ENCODE results near the gene DPT.

Gene DPT

GRCh38 chr1:168693872-168694238 is 35.2 kb downstream of the DPT start:
- TF ChIP-seq, protein P1, sequence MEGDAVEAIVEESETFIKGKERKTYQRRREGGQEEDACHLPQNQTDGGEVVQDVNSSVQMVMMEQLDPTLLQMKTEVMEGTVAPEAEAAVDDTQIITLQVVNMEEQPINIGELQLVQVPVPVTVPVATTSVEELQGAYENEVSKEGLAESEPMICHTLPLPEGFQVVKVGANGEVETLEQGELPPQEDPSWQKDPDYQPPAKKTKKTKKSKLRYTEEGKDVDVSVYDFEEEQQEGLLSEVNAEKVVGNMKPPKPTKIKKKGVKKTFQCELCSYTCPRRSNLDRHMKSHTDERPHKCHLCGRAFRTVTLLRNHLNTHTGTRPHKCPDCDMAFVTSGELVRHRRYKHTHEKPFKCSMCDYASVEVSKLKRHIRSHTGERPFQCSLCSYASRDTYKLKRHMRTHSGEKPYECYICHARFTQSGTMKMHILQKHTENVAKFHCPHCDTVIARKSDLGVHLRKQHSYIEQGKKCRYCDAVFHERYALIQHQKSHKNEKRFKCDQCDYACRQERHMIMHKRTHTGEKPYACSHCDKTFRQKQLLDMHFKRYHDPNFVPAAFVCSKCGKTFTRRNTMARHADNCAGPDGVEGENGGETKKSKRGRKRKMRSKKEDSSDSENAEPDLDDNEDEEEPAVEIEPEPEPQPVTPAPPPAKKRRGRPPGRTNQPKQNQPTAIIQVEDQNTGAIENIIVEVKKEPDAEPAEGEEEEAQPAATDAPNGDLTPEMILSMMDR (IDR thresholded peaks at IDR 0.05; ENCODE audit: low read length, missing control alignments): no peak
- H3K4me3 ChIP-seq (replicated peaks; ENCODE audit: low read depth, low read length): no peak overlapping the region
- DNase-seq (ENCODE audit: low read depth): no peak

DNA sequence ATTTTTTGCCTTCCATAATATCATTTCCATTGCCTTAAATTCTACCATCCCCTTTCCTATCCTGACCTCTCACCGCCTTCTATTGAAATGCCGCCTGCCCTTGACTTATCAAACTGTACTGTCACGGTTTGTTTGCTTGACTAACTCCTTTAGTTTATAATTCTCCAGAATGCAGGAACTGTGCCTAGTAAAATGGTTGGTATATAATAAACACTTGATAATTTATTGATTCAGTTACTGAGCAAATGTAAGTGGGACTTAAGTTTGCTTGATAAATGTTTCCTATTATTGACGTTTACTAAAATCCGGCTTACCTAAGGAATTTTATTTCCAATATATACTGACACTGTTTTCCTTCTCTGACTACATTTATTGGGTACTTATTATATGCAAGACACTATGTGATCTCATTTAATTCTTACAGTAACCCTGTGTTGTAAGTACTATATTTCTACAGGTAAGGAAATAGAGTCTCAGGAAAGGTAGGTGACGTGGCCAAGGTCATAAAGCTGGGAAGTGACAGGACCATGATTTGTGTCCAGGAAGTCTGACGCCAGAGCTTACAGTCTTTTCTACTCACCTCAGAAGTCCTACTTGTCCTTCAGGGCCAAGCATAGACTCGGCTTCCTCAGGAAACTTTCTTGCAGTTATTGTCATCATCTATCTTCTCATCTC is 35.7 kb downstream of the DPT start:
- DNase-seq (ENCODE audit: low read depth): no peak
- TF ChIP-seq, protein P1 (IDR thresholded peaks at IDR 0.05; ENCODE audit: low read length, missing control alignments): no peak
- H3K4me3 ChIP-seq (replicated peaks; ENCODE audit: low read depth, low read length): no peak overlapping the region

DNA sequence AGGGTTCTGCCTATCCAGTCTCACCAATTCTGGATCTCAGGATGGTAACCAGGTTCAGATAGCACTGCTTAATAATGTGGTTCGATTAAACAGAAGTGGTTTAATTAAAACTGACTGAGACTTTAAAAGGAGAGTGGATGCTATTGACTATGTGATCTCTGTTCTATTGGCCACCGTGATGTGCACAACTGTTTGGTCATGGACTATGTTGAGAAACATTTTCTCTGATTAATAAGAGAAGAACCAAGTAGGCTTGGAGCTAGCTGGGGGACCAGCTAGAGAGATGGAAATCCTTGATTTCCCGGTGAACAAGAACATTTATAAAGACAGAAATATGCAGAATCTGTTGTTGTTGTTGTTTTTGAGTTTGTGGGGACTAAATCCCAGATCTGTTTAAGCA is 36.5 kb downstream of the DPT start:
- no peak for DNase-seq (ENCODE audit: low read depth)
- no peak overlapping the region for H3K4me3 ChIP-seq (replicated peaks; ENCODE audit: low read depth, low read length)
- TF ChIP-seq, protein P1 (IDR thresholded peaks at IDR 0.05; ENCODE audit: low read length, missing control alignments): no peak

- no peak overlapping the region for H3K4me3 ChIP-seq (replicated peaks; ENCODE audit: low read depth, low read length)
- TF ChIP-seq, protein P1 (IDR thresholded peaks at IDR 0.05; ENCODE audit: low read length, missing control alignments): no peak
- no peak for DNase-seq (ENCODE audit: low read depth)
Measured at GRCh38 chr1:168691541-168691940, 37.5 kb downstream of the DPT start.

DNA sequence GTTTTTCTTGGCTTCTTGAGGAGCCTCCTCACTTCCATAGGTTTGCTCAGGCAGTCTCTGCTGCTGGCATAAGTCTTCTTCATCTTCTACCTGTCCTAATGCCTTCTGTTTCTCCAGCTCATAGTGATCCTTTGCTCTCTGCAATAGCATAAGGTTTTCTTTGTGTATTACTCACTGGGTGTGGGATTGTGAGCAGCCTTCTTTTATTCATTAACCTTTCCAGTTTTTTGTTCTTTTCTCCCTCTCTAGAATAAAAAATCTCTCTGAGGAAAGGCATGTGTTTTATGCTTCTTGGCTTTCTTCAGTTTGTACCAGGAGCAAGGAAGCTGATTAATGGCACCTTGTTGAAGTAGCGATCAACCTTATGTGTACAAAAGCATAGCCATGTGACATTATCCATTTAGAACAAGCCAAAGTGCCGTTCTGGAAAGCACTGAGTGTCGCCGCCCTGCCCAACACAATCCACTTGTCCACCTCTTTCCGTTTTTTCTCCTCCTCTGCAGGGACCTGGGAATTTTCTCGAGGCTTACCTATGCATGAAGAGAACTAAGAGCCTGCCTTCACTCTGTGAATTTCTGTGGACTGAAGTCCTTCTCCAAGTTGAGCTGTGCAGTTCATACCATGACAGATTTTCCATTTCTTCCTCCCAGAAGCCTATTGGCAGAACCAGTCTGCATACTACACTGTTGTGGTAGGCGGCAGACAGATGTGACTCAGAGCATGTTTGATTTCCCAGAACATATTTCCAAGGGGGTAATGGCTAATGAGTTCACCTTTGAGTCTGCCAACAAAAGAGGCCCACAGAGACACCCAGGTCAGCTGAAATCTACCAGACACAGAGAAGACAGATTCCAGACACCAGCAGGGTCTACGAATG is 39.0 kb downstream of the DPT start:
- TF ChIP-seq, protein P1 (IDR thresholded peaks at IDR 0.05; ENCODE audit: low read length, missing control alignments): no peak
- H3K4me3 ChIP-seq (replicated peaks; ENCODE audit: low read depth, low read length): no peak overlapping the region
- DNase-seq (ENCODE audit: low read depth): peak; percentile 30

DNA sequence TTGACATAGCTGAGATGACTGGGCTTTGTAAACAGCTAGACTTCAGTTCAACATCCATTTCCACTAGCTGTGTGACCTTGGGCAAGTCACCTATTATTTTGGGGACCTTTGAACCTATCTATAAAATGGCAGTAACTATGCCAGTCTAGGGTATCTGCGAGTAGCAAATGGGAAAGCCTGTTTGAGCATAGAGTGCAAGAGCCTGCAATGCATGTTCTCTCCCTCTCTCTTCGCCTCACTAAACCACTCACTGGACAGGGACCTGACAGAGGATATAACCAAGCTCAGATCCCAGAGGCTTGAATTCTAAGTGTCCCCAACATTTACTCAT is 39.7 kb downstream of the DPT start:
- TF ChIP-seq, protein P1 (IDR thresholded peaks at IDR 0.05; ENCODE audit: low read length, missing control alignments): no peak
- no peak overlapping the region for H3K4me3 ChIP-seq (replicated peaks; ENCODE audit: low read depth, low read length)
- no peak for DNase-seq (ENCODE audit: low read depth)
